GM19467 (cell line): ENCODE measurements around the gene CST5.
"Not testable (repeated sequence)": the region's sequence is repeated elsewhere in the genome, so short reads cannot be mapped to it uniquely, and the experiment has no call there.

Experiments
- ATAC-seq: cut with Tn5 transposase; IDR thresholded peaks from one replicate; pipeline ENCODE4 v1.9.1; 2021; ENCODE audit warnings: mild to moderate bottlenecking, moderate library complexity; ENCODE audit not compliant: unreplicated experiment

The CST5 gene

GRCh38 chr20:23856736-23857135 is 22.8 kb downstream of the CST5 start:
- no peak for ATAC-seq

GRCh38 chr20:23856226-23856625 is 23.3 kb downstream of the CST5 start:
- ATAC-seq, result no peak

- ATAC-seq, result no peak
Measured at GRCh38 chr20:23841693-23842092, 37.9 kb downstream of the CST5 start.

- ATAC-seq, result no peak
Measured at GRCh38 chr20:23835716-23836115, 43.8 kb downstream of the CST5 start.

GRCh38 chr20:23832775-23833513 is 46.6 kb downstream of the CST5 start:
- no peak for ATAC-seq

GRCh38 chr20:23831961-23832360 is 47.6 kb downstream of the CST5 start:
- ATAC-seq, result not testable (repeated sequence)

- ATAC-seq, result no peak
Measured at GRCh38 chr20:23826541-23827021, 53.0 kb downstream of the CST5 start, which contains the start of gene CST2. Gene CST2 (minus strand): TSS chr20:23826729. CDS start chr20:23826660, 69 bp downstream.
